ENCODE results near the gene VPS13A.

Gene VPS13A

GRCh38 chr9:77284616-77285015 lies 107.3 kb downstream of the VPS13A start (continued):
- TF ChIP-seq ZNF518A (tag by site-specific recombination; conservative IDR thresholded peaks at IDR 0.05; ENCODE audit: low read depth), result no peak
- TF ChIP-seq CTCF (tag by site-specific recombination; IDR thresholded peaks at IDR 0.05), result no peak
- no peak for TF ChIP-seq OVOL3 (tag by site-specific recombination; IDR thresholded peaks at IDR 0.05)
- no peak for TF ChIP-seq SCRT1 (tag by site-specific recombination; IDR thresholded peaks at IDR 0.05; ENCODE audit: borderline replicate concordance)
- no peak for TF ChIP-seq ZNF596 (tag by site-specific recombination; IDR thresholded peaks at IDR 0.05)
- no peak for TF ChIP-seq ZBTB7A (tag by site-specific recombination; IDR thresholded peaks at IDR 0.05; ENCODE audit: low read depth)

GRCh38 chr9:77290373-77290772 lies 113.0 kb downstream of the VPS13A start:
- POLR2A ChIA-PET, result no interaction called here
- Histone ChIP-seq H3K4me1 (ENCODE audit: control insufficient read depth, insufficient read depth, low read length) (no peaks in the 10 kb centered on the region), H3K27ac (ENCODE audit: extremely low read depth, low read depth, low read length) (no peak overlapping the region), H3K9me3 (ENCODE audit: control insufficient read depth, insufficient read depth, low read depth, low read length) (no peaks in the 10 kb centered on the region), H3K36me3 (ENCODE audit: control insufficient read depth in 2 of 2, insufficient read depth in 1 of 2, low read length in 2 of 2) (peaks cover 4 to 15% of the 10 kb centered on the region in 2 experiments; a peak in 1 of 3 replicates), H3K4me3 (ENCODE audit: low read depth, low read length) (no peak overlapping the region)
- CTCF ChIA-PET, result interaction anchor here (0.6 to 2.4 kb wide), 2 partner anchors 16 to 277 kb away, joined by 3 to 9 read pairs; no protein-coding TSS in a partner anchor
- TF ChIP-seq PRDM1 (tag by site-specific recombination; IDR thresholded peaks at IDR 0.05) (0 out of 2 replicates have a peak, but pooled peaks have one; percentile 8), ZNF280D (tag by site-specific recombination; IDR thresholded peaks at IDR 0.05) (no peak), ZNF704 (tag by site-specific recombination; IDR thresholded peaks at IDR 0.05) (no peak)

- ChIA-PET POLR2A (interaction anchor here (0.6 kb wide), 1 partner anchor 8 kb away, joined by 5 read pairs; no protein-coding TSS in a partner anchor), CTCF (interaction anchor here (0.6 to 2.4 kb wide), 12 partner anchors 10 to 459 kb away, joined by 3 to 9 read pairs (median 3); no protein-coding TSS in a partner anchor)
- Histone ChIP-seq H3K36me3 (ENCODE audit: control insufficient read depth in 2 of 2, insufficient read depth in 1 of 2, low read length in 2 of 2) (peaks cover 4 to 11% of the 10 kb centered on the region in 2 experiments; a peak in 1 of 3 replicates), H3K27ac (ENCODE audit: extremely low read depth, low read depth, low read length) (no peak overlapping the region), H3K4me3 (ENCODE audit: low read depth, low read length) (no peak overlapping the region), H3K9me3 (ENCODE audit: control insufficient read depth, insufficient read depth, low read depth, low read length) (no peaks in the 10 kb centered on the region), H3K4me1 (ENCODE audit: control insufficient read depth, insufficient read depth, low read length) (no peaks in the 10 kb centered on the region)
- TF ChIP-seq CTCF (tag by site-specific recombination; IDR thresholded peaks at IDR 0.05) (0 out of 2 replicates have a peak, but pooled peaks have one; percentile 21), HOXA7 (CRISPR knock-in tag; IDR thresholded peaks at IDR 0.05; ENCODE audit: borderline replicate concordance) (no peak), ZNF654 (tag by site-specific recombination; IDR thresholded peaks at IDR 0.05; ENCODE audit: low read depth) (peak; percentile 47)
These were observed 114.4 kb downstream of the VPS13A start for GRCh38 chr9:77291714-77292113.

Data from HEK293 (cell line).